Left renal cortex interstitium (tissue), 4 donors: ENCODE results near the gene LAIR1. TPM values are rescaled to one million over a fixed set of nuclear protein-coding genes. Genes with fewer than 3 reads are reported as not detected.
"Not testable (repeated sequence)": the region's sequence is repeated elsewhere in the genome, so short reads cannot be mapped to it uniquely, and the experiment has no call there.

Experiments
- DNase-seq, 4 donors: peaks; one replicate each; pipeline ENCODE4 v3.0.0-alpha.2; 2013; ENCODE audit warnings: low read depth in 4 of 4, low spot score in 2 of 4, missing footprints in 1 of 4
- polyA plus RNA-seq, 4 donors: library from polyadenylated mRNA; unstranded; fragments of 120-200 nt; gene quantifications; one replicate each; pipeline ENCODE4 v1.2.1, GENCODE V29; 2013; ENCODE audit not compliant: insufficient read length in 4 of 4

The LAIR1 gene
- polyA plus RNA-seq, 4 donors = 3.4 to 5.6 (median 4.0) TPM

DNA sequence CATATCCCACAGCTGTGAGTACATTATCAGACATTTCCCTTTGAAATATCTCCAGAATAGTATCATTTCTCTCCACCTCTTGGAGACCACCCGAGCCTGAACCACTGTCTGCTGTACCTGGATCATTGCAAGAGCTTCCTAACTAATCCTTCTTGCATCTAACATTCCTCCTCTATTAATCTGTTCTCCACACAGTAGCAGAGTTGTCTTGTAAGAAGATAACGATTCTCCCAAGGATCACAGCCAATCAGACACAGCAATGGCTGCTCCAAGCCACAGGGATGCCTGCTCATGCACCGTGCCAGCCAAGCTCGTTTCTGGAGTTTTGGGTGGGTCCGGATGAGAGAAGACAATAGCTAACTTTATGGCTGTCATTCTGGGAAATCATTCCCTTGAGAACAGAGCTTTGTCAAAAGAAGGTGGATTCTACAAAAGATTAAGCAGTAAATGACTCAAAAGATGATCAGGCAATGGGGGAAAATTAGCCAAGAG, 14.5 kb upstream of the LAIR1 start:
- no peak for DNase-seq

DNA sequence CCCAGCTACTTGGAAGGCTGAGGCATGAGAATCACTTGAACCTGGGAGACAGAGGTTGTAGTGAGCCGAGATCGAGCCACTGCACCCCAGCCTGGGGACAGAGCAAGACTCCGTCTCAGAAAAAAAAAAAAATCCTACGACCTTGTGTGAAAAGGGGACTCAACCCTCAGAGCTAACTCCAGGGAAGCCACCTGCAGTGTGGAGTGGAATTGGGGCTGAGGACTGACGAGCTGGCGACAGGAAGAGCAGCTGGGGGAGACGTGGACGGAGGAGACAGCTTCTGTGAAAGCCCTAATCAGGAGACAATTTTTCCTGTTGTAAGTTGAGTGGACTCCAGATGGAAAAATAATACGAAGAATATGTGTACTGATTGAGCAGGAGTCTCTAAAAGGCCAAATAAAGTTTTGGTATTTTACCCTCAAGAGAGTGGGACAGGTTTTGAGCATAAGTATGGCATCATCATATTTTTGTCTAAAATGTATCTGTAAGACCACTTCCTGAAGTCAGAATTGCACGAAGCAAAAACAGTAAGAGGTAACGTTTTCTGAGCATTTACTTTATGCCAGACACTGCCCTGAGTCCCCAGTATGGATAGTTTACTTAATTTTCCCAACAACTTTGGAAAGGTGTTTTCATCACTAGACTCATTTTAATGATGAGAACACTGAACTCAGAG, 12.0 kb upstream of the LAIR1 start:
- no peak for DNase-seq

DNA sequence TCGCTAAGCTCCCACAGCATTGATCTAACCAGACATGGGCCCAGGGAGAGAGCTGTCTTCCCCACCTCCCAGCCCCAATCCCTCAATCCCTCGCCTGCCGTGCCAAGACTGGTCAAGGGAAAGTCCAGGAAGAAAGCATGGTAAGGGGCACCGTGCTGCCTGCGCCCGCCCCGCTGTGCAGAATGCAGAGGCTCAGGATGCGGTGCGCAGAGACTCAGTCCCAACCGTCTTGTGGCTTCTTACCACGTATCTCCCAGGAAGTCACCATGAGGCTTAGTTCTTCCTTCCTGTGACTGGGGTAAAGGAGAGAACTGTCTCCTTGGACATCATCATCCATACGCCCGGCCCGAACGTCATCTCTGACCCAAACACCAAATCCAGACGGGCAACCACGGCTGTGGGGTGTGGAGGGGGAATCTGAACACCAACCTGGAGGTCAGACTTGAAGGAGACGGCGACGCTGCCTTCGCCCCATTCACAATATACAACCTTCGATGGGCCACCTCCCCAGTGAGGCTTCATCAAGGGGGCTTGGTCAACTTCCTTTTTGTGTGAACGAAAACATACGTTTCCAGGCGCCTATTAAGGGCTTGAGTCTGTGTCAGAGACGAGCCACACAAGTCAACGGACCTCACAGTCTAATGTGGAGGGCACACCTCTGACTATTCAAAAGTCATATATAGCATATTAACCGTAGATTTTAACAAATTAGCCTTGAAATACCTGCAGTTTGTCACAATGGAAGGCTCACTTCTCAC, 10.6 kb upstream of the LAIR1 start:
- DNase-seq = not testable (repeated sequence)

- DNase-seq = no peak
Measured at GRCh38 chr19:54373781-54374631, 9.3 kb upstream of the LAIR1 start.

- DNase-seq = not testable (repeated sequence)
Measured at GRCh38 chr19:54371453-54371852, 6.7 kb upstream of the LAIR1 start.

DNA sequence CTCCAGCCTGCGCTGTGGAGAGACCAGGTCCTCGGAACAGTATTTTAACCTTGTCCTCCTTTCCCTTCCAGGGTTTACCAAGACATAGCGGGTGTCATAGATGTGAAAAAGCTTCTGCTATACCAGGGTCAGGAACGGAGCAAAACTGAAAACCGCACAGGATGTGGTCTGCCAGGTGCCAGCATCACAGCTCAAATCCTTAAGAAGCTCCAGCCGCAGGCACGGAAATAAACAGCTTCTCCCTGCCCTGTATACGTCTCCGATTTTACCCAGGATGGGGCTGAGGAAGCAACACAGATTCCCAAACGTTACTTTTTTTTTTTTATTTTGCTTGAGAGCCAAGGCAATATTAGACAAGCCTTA, 5.7 kb upstream of the LAIR1 start:
- not testable (repeated sequence) for DNase-seq

DNA sequence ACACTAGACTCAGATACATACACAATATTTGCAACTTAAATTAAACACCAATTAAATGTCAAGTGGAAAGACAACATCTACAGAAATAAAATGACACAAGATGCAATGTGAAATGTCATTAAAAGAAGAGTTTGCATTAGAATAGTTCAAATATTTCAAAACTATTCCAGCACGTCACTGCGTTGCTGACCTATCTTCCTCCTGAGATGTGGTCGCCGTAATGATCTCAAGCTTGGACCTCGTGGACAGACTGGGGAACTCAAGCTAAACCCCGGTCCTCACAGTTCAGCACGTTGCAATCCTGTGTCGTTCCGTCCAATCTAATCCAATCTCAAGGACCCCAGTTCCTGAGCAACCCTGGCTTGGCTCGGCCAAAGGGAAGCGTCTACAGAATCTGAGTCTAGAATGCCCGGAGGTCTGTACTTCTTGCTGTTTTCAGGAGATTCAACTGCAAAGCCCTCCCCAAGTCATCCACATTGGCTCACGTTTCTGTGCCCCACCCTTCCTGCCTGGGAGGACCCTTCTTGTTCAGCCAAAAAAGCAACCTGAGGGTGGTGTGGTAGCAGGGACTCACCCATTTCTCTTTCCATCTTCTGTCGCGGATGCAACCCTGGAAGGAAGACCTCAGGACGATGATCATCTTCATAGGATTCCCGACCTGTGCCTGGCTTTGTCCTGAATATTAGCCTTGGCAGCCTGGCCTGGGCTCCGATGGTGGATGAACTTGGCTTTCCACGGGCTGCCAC, 5.1 kb upstream of the LAIR1 start:
- DNase-seq = not testable (repeated sequence)

DNA sequence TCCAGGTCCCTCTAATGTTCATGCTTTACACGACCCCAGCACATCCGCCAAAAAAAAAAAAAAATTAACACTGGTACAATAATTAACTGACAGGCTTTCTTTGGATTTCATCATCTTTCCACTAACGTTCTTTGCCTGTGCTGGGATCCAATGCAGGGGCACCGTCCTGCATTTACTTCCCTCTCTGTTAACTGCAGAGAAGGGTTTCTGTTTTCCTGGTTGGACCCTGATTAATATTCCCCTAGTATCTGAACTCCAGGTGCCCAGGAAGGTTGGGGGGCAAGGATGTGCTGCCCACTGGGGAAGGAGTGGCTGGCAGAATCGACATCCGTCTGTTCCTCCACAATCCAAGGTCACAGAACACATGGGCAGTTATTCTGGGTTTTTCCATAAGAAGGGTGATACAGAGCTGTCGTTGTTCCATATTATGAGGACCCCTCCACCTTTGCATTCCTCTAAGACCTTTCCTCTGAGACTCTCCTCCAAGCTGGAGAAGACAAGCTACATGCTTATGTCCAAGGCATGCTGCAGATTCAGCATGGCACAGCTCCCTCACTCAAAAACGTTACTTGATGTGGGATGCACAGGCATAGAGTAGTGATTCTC, 4.5 kb upstream of the LAIR1 start:
- DNase-seq = no peak

- DNase-seq = no peak
Measured at GRCh38 chr19:54366811-54367210, 2.1 kb upstream of the LAIR1 start.

- not testable (repeated sequence) for DNase-seq
Measured at GRCh38 chr19:54365798-54366197, 1.1 kb upstream of the LAIR1 start.

GRCh38 chr19:54361680-54362422, 2.9 kb downstream of the LAIR1 start:
- DNase-seq = not testable (repeated sequence)

DNA sequence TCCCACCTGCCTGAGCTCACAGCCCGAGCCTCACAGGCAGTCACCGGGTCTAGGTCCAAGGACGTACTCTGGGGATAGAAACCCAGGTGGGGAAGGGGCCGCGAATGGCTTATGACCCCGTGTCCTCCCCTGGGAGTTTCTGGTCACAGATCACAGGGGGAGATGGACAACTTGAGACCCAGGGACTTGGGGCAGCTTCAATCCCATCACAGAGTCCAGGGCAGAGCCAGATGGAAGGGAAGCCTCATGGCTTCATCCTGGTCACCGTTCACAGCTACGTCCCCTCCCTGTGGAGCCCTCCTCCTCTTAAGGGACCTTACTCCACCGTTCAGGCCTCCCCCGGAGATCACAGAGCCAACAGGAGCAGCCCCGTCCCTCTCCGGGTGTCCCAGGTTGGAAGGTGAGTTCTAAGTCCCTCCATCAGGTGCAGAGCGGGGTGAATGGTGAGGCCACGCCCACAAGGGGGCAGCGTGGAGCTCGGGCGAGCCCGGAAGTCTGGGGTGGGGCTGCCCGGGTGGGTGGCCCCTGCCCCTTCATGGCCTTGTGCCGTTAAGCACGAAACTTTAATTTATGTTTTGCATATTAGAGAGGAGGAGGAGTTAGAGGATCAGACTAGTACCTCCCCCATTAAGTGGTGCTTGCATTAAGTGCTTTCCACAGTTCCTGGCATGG, 5.4 kb downstream of the LAIR1 start:
- DNase-seq = not testable (repeated sequence)

GRCh38 chr19:54357381-54357780, 7.3 kb downstream of the LAIR1 start:
- no peak for DNase-seq

DNA sequence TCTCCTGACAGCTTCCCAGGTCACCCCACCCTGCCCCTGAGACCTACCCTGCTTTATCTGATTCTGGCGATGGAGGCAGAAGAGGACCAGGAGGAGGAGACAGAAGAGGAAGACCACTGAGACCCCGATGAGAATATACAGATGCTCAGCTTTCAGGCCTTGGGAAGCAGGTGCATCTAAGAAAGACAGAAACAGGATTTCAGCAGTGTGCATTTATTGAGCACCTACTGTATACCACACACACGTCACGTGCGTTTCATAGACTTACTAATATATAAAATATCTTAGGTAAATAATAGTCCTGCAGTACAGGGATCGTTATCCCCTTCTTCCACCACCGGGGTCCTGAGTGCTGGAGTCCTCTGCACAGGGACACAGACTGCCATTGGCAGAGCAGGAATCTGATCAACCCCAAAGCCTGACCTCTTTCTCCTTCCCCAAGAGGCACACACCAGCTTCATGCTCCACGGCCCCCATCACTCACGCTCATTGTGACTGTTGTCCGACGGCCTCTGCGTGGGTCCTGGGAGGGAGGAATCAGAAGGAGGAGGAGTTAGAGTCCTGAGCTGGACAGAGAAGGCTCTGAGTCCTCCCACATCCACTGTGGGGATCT, 8.2 kb downstream of the LAIR1 start:
- DNase-seq = no peak

GRCh38 chr19:54355675-54356074, 9.1 kb downstream of the LAIR1 start:
- no peak for DNase-seq

GRCh38 chr19:54354761-54355160, 10.0 kb downstream of the LAIR1 start:
- no peak for DNase-seq

DNA sequence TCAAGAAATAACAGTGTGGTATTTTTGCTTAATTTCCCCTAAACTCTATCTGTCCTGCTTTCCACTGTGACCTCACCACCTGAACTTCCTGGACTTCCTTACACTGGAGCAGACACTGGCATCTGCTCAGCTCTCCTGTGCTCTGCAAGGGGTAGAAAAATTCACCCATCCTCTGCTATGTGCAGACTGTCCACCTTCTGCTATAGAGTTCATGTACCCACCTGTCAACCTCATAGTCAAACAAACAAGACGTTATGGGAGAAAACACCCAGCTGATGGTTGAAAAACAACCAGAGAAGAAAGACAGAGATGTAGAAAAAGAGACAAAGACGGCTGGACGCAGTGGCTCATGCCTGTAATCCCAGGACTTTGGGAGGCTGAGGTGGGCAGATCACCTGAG, 12.2 kb downstream of the LAIR1 start:
- no peak for DNase-seq

GRCh38 chr19:54352041-54352440, 12.7 kb downstream of the LAIR1 start:
- DNase-seq = no peak
